Astrocyte (in vitro differentiated cells and primary cell): ENCODE measurements around the gene PIK3C2G. TPM values are rescaled to one million over a fixed set of nuclear protein-coding genes. Genes with fewer than 3 reads are reported as not detected.

Experiments
- DNase-seq: peaks from one replicate; pipeline ENCODE4 v3.0.0-alpha.2; 2010; ENCODE audit warnings: low read depth
- FAIRE-seq: peaks from 2 replicates; lab custom pipeline; 2011; peaks lifted over from hg19 to GRCh38; lab: Jason Lieb, UNC
- H2AFZ ChIP-seq: 2 replicates; pipeline ENCODE4 v1.6.0; 2012; ENCODE audit warnings: low read depth, low read length, inconsistent platforms
- H3K27ac ChIP-seq: 2 replicates; pipeline ENCODE4 v1.5.1; 2011; ENCODE audit warnings: low read depth, low read length, inconsistent platforms
- H3K27me3 ChIP-seq: 2 replicates; pipeline ENCODE4 v1.6.0; 2011; ENCODE audit warnings: low read length, inconsistent platforms; ENCODE audit not compliant: insufficient read depth
- H3K36me3 ChIP-seq: 2 replicates; pipeline ENCODE4 v1.5.1; 2011; ENCODE audit warnings: low read length, inconsistent platforms; ENCODE audit not compliant: insufficient read depth
- H3K4me1 ChIP-seq: 2 replicates; pipeline ENCODE4 v1.5.1; 2011; ENCODE audit warnings: low read length, inconsistent platforms; ENCODE audit not compliant: insufficient read depth
- H3K4me2 ChIP-seq: 2 replicates; pipeline ENCODE4 v1.6.0; 2012; ENCODE audit warnings: low read length, inconsistent platforms
- H3K4me3 ChIP-seq: 2 replicates; pipeline ENCODE4 v1.5.1; 2011; ENCODE audit warnings: low read depth, mild to moderate bottlenecking, low read length, inconsistent platforms; ENCODE audit not compliant: insufficient read depth
- H3K79me2 ChIP-seq: 2 replicates; pipeline ENCODE4 v1.6.0; 2012; ENCODE audit warnings: mild to moderate bottlenecking, low read length, inconsistent platforms; ENCODE audit not compliant: insufficient read depth
- H3K9ac ChIP-seq: 2 replicates; pipeline ENCODE4 v1.6.0; 2012; ENCODE audit warnings: mild to moderate bottlenecking, low read length, inconsistent platforms
- H3K9me3 ChIP-seq: 2 replicates; pipeline ENCODE4 v1.5.1; 2012; ENCODE audit warnings: low read depth, mild to moderate bottlenecking, low read length, inconsistent platforms; ENCODE audit not compliant: insufficient read depth
- H4K20me1 ChIP-seq: 2 replicates; pipeline ENCODE4 v1.6.0; 2012; ENCODE audit warnings: low read length, inconsistent platforms; ENCODE audit not compliant: insufficient read depth
- H3K27ac Mint-ChIP-seq: one replicate; pipeline ENCODE4 v1.8.0; 2021; ENCODE audit warnings: mild to moderate bottlenecking, mixed read lengths; ENCODE audit not compliant: unreplicated experiment
- H3K27me3 Mint-ChIP-seq: one replicate; pipeline ENCODE4 v1.8.0; 2021; ENCODE audit warnings: low read depth, mixed read lengths; ENCODE audit not compliant: unreplicated experiment
- H3K36me3 Mint-ChIP-seq: one replicate; pipeline ENCODE4 v1.8.0; 2021; ENCODE audit warnings: low read depth, mixed read lengths; ENCODE audit not compliant: unreplicated experiment
- H3K4me1 Mint-ChIP-seq: one replicate; pipeline ENCODE4 v1.8.0; 2021; ENCODE audit warnings: low read depth, mixed read lengths; ENCODE audit not compliant: unreplicated experiment
- H3K4me3 Mint-ChIP-seq: one replicate; pipeline ENCODE4 v1.8.0; 2021; ENCODE audit warnings: mild to moderate bottlenecking, moderate library complexity, mixed read lengths; ENCODE audit not compliant: unreplicated experiment
- H3K9me3 Mint-ChIP-seq: one replicate; pipeline ENCODE4 v1.8.0; 2021; ENCODE audit warnings: mild to moderate bottlenecking, mixed read lengths; ENCODE audit not compliant: unreplicated experiment
- EZH2 ChIP-seq: IDR thresholded peaks from 2 replicates; pipeline ENCODE4 v1.6.1; 2012; ENCODE audit warnings: mild to moderate bottlenecking, low read length, inconsistent platforms; ENCODE audit not compliant: insufficient read depth
- total RNA-seq: library from RNA; stranded (reverse); gene quantifications from 2 replicates; pipeline ENCODE4 v1.2.1, GENCODE V29; 2021
- TF ChIP-seq, protein P1 (sequence below): IDR thresholded peaks from 2 replicates; pipeline ENCODE4 v1.5.1; 2011; ENCODE audit warnings: low read depth, mild to moderate bottlenecking, inconsistent platforms, low read length, moderate library complexity; ENCODE audit not compliant: insufficient read depth

PIK3C2G gene
- total RNA-seq, 1 donor from 2014 or later = 0.05 TPM

DNA sequence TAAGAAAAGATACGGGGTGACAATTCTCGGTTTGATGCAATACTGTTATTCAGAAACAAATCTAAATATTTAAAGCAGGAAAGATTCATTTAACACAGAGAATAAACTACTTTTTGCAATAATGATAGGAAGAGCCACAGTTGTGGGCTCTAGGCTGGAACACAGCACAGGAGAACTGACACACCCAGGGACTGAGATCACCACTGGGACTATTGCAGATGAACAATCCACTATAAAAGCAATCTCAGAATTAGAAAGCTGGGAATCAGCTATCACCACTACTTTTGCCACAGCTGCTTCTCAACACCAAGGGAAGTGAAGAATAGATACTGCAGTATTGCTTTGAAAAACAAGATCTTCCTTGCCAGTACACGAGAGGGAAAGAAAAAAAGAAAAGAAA lies 4.1 kb upstream of the PIK3C2G start:
- no peak overlapping the region for H2AFZ ChIP-seq
- H3K9me3 ChIP-seq = no peaks in the 10 kb centered on the region
- H3K4me2 ChIP-seq = no peak overlapping the region
- Mint-ChIP-seq H3K9me3 (no peaks in the 10 kb centered on the region), H3K4me1 (no peaks in the 10 kb centered on the region), H3K27ac (no peak overlapping the region), H3K27me3 (no peaks in the 10 kb centered on the region), H3K4me3 (no peak overlapping the region), H3K36me3 (no peaks in the 10 kb centered on the region)
- FAIRE-seq = no peak
- no peaks in the 10 kb centered on the region for H3K27me3 ChIP-seq
- TF ChIP-seq EZH2 = no peak
- TF ChIP-seq, protein P1, sequence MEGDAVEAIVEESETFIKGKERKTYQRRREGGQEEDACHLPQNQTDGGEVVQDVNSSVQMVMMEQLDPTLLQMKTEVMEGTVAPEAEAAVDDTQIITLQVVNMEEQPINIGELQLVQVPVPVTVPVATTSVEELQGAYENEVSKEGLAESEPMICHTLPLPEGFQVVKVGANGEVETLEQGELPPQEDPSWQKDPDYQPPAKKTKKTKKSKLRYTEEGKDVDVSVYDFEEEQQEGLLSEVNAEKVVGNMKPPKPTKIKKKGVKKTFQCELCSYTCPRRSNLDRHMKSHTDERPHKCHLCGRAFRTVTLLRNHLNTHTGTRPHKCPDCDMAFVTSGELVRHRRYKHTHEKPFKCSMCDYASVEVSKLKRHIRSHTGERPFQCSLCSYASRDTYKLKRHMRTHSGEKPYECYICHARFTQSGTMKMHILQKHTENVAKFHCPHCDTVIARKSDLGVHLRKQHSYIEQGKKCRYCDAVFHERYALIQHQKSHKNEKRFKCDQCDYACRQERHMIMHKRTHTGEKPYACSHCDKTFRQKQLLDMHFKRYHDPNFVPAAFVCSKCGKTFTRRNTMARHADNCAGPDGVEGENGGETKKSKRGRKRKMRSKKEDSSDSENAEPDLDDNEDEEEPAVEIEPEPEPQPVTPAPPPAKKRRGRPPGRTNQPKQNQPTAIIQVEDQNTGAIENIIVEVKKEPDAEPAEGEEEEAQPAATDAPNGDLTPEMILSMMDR = no peak
- H4K20me1 ChIP-seq = no peaks in the 10 kb centered on the region
- H3K27ac ChIP-seq = no peak overlapping the region
- no peak overlapping the region for H3K4me3 ChIP-seq
- H3K36me3 ChIP-seq = no peaks in the 10 kb centered on the region
- DNase-seq = no peak
- H3K79me2 ChIP-seq = no peaks in the 10 kb centered on the region
- peaks cover 4% of the 10 kb centered on the region for H3K4me1 ChIP-seq
- H3K9ac ChIP-seq = no peak overlapping the region

DNA sequence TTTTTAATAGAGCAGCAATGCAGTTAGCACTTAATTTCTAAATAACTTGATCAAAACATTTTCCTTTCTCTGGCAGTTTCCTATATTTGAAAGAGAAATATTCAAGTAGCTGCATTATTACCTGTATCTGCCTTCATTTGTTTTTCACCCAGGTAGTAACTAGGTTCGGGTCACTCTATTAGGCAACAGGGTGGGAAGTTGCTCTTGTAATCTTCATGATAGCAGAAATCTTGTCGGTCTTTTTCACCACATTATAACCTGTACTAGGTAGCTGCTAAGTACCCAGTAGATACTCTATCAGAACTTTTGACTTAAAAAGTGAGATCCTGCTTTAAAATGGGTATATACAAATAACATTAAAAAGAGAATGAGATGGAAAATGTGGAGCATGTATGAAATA lies 2.4 kb upstream of the PIK3C2G start:
- DNase-seq (no peak), FAIRE-seq (no peak)
- H3K36me3 ChIP-seq = no peaks in the 10 kb centered on the region
- H2AFZ ChIP-seq = no peak overlapping the region
- peaks cover 2% of the 10 kb centered on the region for H3K4me1 Mint-ChIP-seq
- no peaks in the 10 kb centered on the region for H3K9me3 Mint-ChIP-seq
- H3K79me2 ChIP-seq = no peaks in the 10 kb centered on the region
- no peaks in the 10 kb centered on the region for H3K27me3 ChIP-seq
- no peak overlapping the region for H3K9ac ChIP-seq
- no peak overlapping the region for H3K4me2 ChIP-seq
- no peak overlapping the region for H3K4me3 Mint-ChIP-seq
- H3K27ac ChIP-seq = no peak overlapping the region
- TF ChIP-seq, protein P1 = no peak
- TF ChIP-seq EZH2 = no peak
- no peaks in the 10 kb centered on the region for H4K20me1 ChIP-seq
- peaks cover 4% of the 10 kb centered on the region for H3K4me1 ChIP-seq
- H3K27me3 Mint-ChIP-seq = no peaks in the 10 kb centered on the region
- H3K4me3 ChIP-seq = no peak overlapping the region
- no peak overlapping the region for H3K27ac Mint-ChIP-seq
- H3K36me3 Mint-ChIP-seq = no peaks in the 10 kb centered on the region
- H3K9me3 ChIP-seq = no peaks in the 10 kb centered on the region

DNA sequence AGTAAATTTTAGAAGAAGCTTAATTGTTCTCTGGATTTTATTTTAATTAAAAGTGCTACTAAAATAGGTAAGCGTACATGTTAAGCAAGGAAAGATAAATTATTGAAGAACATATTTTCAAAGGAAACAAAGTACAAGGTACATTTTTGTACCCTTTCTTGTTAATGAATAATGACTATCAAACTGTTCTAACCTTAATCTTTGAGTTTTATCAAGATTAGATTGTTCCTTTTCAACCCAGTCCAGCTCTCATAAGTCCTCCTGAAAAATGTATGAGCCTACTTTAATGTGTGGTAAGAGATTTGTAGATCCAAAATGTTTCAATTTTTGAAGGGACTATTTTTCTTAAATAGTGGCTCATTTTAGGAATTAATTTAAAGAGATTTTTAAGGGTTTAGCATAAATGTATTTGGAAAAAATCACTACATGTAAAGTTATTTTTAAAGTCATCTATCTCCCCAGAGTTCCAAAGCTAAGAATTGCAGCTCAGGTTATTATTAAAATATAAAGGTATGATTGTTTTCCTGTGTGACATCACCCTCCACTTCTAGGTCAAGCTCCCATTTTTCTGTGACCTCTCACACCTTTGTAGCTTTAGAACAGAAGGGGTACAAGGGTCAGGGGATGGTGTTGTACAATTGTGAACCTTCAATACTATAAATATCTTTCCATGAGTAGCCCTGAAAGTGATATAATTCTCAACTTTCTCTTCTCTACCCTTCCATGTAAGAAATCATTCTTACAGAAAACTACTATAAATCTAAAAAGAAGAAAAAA lies 1.2 kb upstream of the PIK3C2G start:
- H3K4me3 Mint-ChIP-seq = no peak overlapping the region
- H3K4me1 Mint-ChIP-seq = peaks cover 2% of the 10 kb centered on the region
- Histone ChIP-seq H3K27ac (no peak overlapping the region), H3K27me3 (no peaks in the 10 kb centered on the region), H4K20me1 (no peaks in the 10 kb centered on the region), H3K9ac (no peak overlapping the region), H2AFZ (no peak overlapping the region), H3K36me3 (no peaks in the 10 kb centered on the region), H3K4me2 (no peak overlapping the region), H3K4me3 (no peak overlapping the region), H3K4me1 (peaks cover 4% of the 10 kb centered on the region), H3K79me2 (no peaks in the 10 kb centered on the region), H3K9me3 (no peaks in the 10 kb centered on the region)
- H3K9me3 Mint-ChIP-seq = no peaks in the 10 kb centered on the region
- FAIRE-seq = no peak
- no peak overlapping the region for H3K27ac Mint-ChIP-seq
- no peaks in the 10 kb centered on the region for H3K27me3 Mint-ChIP-seq
- H3K36me3 Mint-ChIP-seq = no peaks in the 10 kb centered on the region
- TF ChIP-seq, protein P1 = no peak
- no peak for TF ChIP-seq EZH2
- DNase-seq = no peak
